ENCODE measurements around the gene RAB3IL1. TPM values are rescaled to one million over a fixed set of nuclear protein-coding genes. Genes with fewer than 3 reads are reported as not detected.

Gene RAB3IL1
- total and polyA plus RNA-seq, 2 of the 13 experiments (the other 11 are each of a cell fraction or from before 2014, with no cell fraction given) = 1.2 to 2.0 TPM

DNA sequence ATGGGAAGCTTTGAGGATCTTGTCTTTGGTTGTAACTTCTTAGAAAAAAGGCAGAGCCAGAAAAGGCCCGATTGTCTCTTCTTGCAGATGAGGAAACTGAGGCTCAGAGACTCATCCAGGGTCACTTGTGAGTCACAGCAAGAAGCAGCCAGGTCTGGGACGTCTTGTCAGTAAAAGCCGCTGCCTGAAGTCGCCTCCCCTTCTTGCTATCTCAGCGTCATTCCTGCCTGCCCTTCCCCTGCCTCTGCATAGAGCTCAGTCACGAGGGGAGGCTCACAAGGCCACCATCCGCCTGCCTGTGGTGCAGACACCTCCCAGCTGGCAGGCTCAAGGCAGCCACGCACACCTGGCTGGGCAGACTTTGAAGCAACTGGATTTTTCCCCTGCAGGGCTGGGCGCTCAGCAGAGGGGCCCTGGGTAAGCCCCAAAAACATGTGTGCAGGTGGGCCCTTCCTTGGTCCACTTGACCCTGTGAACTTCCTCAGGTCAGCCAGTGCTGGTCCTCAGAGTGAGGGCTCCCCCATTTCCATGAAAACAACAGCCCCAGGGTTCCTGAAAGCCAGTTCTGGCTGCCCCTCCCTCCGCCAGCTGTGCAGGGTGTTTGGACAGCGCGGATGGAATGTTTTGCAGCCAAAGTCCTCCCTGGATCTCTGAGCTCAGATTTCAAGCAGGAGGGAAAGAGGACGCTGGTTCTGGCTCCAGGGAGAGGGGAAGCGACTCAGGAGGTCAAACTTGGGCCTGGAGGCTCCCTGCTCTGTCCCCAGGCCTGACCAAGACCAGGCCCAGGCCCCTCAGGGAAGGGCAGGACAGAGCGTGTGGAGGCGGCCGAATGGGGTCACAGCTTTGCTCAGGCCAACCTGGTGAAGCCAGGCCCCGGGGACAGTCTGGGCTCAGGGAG lies 6.0 kb upstream of the RAB3IL1 start (continued):
- TF ChIP-seq BCL3 (CRISPR knock-in tag; IDR thresholded peaks at IDR 0.05) = peak; percentile 28; the same call in 1 of the 2 replicates
- peak; percentile 78; the same call in 1 of the 2 replicates for TF ChIP-seq KDM5B (CRISPR knock-in tag; IDR thresholded peaks at IDR 0.05; ENCODE audit: borderline replicate concordance)
- peak; percentile 69 for TF ChIP-seq KAT8 (CRISPR knock-in tag; IDR thresholded peaks at IDR 0.05)
- peak; percentile 82 for TF ChIP-seq MAX (IDR thresholded peaks at IDR 0.05)
- peak; percentile 49; the same call in 1 of the 2 replicates for TF ChIP-seq THAP7 (CRISPR knock-in tag; IDR thresholded peaks at IDR 0.05)
- TF ChIP-seq ZNF556 (CRISPR knock-in tag; IDR thresholded peaks at IDR 0.05; ENCODE audit: borderline replicate concordance) = peak; percentile 74; the same call in 1 of the 2 replicates
- TF ChIP-seq, protein P1, sequence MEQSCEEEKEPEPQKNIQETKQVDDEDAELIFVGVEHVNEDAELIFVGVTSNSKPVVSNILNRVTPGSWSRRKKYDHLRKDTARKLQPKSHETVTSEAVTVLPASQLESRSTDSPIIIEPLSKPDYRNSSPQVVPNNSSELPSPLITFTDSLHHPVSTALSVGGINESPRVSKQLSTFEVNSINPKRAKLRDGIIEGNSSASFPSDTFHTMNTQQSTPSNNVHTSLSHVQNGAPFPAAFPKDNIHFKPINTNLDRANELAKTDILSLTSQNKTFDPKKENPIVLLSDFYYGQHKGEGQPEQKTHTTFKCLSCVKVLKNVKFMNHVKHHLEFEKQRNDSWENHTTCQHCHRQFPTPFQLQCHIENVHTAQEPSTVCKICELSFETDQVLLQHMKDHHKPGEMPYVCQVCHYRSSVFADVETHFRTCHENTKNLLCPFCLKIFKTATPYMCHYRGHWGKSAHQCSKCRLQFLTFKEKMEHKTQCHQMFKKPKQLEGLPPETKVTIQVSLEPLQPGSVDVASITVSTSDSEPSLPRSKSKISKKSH (CRISPR knock-in tag; IDR thresholded peaks at IDR 0.05; ENCODE audit: borderline replicate concordance) = no peak
- TF ChIP-seq ZNF614 (CRISPR knock-in tag; IDR thresholded peaks at IDR 0.05; ENCODE audit: borderline replicate concordance) = peak; percentile 42; the same call in 1 of the 2 replicates
- peak; percentile 96 for TF ChIP-seq SIX4 (CRISPR knock-in tag; IDR thresholded peaks at IDR 0.05)
- TF ChIP-seq REPIN1 (CRISPR knock-in tag; IDR thresholded peaks at IDR 0.05; ENCODE audit: borderline replicate concordance, low read depth) = peak; percentile 60; the same call in 1 of the 2 replicates
- TF ChIP-seq CENPX (CRISPR knock-in tag; IDR thresholded peaks at IDR 0.05) = no peak
- TF ChIP-seq FOXA1 (IDR thresholded peaks at IDR 0.05) = no peak
- peak; percentile 63 for TF ChIP-seq FOXA1 (CRISPR knock-in tag; IDR thresholded peaks at IDR 0.05)
- no peak for TF ChIP-seq MED13 (CRISPR knock-in tag; IDR thresholded peaks at IDR 0.05)
- TF ChIP-seq ZBTB20 (CRISPR knock-in tag; IDR thresholded peaks at IDR 0.05; ENCODE audit: borderline replicate concordance, low read depth) = peak; percentile 64; the same call in 1 of the 2 replicates
- TF ChIP-seq MXD1 (CRISPR knock-in tag; IDR thresholded peaks at IDR 0.05) = 0 out of 2 replicates have a peak, but pooled peaks have one; percentile 59
- TF ChIP-seq MTF1 (CRISPR knock-in tag; IDR thresholded peaks at IDR 0.05) = no peak
- no peak for TF ChIP-seq CC2D1A (CRISPR knock-in tag; IDR thresholded peaks at IDR 0.05)
